ENCODE measurements around the gene ARSG. TPM values are rescaled to one million over a fixed set of nuclear protein-coding genes. Genes with fewer than 3 reads are reported as not detected.
"Not testable (repeated sequence)": the region's sequence is repeated elsewhere in the genome, so short reads cannot be mapped to it uniquely, and the experiment has no call there.

ARSG gene
- total and polyA plus RNA-seq, 10 of the 15 experiments (the other 5 are each of a cell fraction or from before 2014, with no cell fraction given), result 2.9 to 13.5 (median 7.6) TPM

DNA sequence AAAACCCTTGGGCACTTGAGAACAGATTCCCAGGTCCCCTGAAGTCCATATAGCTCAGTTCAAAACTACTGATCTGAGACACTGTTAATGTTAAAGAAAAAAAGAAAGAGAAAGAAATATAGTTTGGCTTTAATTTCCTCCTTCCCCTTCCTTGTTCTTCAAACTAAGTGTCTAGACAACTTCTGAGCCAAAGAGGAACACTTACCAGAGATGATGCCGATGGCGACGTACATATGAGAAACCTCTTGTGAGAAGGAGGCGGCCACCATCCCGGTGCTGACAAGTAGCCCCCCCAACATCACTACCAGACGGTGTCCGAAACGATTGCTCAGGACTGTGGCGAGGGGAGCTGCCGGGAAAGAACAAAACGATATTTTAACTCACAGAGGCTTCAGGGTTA lies 17.6 kb upstream of the ARSG start:
- ChIA-PET CTCF (interaction anchor here (0.9 to 1.2 kb wide), 2 partner anchors 35 to 125 kb away, joined by 3 to 5 read pairs; no protein-coding TSS in a partner anchor), SMC1A (ENCODE audit: uncharacterized antibody, unreplicated experiment) (interaction anchor here (1.0 kb wide), 1 partner anchor 125 kb away, joined by 3 read pairs; no protein-coding TSS in a partner anchor), RAD21 (ENCODE audit: unreplicated experiment) (no interaction called here), POLR2A (no interaction called here)
- H3K4me2 ChIP-seq (ENCODE audit: control insufficient read depth, insufficient read depth), result no peak overlapping the region
- no peaks in the 10 kb centered on the region for H3K4me1 ChIP-seq (ENCODE audit: control insufficient read depth, insufficient read depth, low read length)
- intact Hi-C loops (cut with micrococcal nuclease; ENCODE audit: unreplicated experiment) (no loop called here), in situ Hi-C loops (cut with MboI) (no loop called here)
- ATAC-seq (no peak), FAIRE-seq (no peak), DNase-seq (ENCODE audit: low read depth, low spot score) (no peak)
- H4K20me1 ChIP-seq (ENCODE audit: control insufficient read depth, insufficient read depth), result no peaks in the 10 kb centered on the region
- H2AFZ ChIP-seq (ENCODE audit: control insufficient read depth, low read depth, low read length), result no peak overlapping the region
- WGBS (ENCODE audit: insufficient coverage, insufficient replicate concordance, low lambda C conversion rate, missing lambda C conversion rate), result 93% methylated on average over 11 of the region's 11 CpGs
- no peak overlapping the region for H3K4me3 ChIP-seq
- H3K79me2 ChIP-seq (ENCODE audit: control insufficient read depth, insufficient read depth, low read length), result no peaks in the 10 kb centered on the region
- no peaks in the 10 kb centered on the region for H3K27me3 ChIP-seq (replicated peaks in 1 of 2; ENCODE audit: control insufficient read depth in 2 of 2, insufficient read depth in 2 of 2, low read length in 1 of 2)
- TF ChIP-seq KLF5 (IDR thresholded peaks at IDR 0.05; ENCODE audit: partially characterized antibody), result no peak
- TF ChIP-seq NR2C1 (IDR thresholded peaks at IDR 0.05), result no peak
- no peak for TF ChIP-seq NFXL1 (IDR thresholded peaks at IDR 0.05; ENCODE audit: borderline replicate concordance)
- peaks cover 2% of the 10 kb centered on the region; the same call in 2 of the 3 replicates for H3K9me3 ChIP-seq (replicated peaks; ENCODE audit: control insufficient read depth, insufficient read depth, low read length)
- no TSS peak for BruUV-seq (replicated peaks)
- H3K9ac ChIP-seq (ENCODE audit: control insufficient read depth, insufficient read depth, low read length), result no peak overlapping the region
- H3K27ac ChIP-seq (ENCODE audit: control insufficient read depth, insufficient read depth), result no peak overlapping the region
- peaks cover 1 to 8% of the 10 kb centered on the region in 2 experiments; a peak in 3 of 4 replicates for H3K36me3 ChIP-seq (ENCODE audit: control insufficient read depth in 2 of 2, insufficient read depth in 2 of 2, low read length in 1 of 2)

DNA sequence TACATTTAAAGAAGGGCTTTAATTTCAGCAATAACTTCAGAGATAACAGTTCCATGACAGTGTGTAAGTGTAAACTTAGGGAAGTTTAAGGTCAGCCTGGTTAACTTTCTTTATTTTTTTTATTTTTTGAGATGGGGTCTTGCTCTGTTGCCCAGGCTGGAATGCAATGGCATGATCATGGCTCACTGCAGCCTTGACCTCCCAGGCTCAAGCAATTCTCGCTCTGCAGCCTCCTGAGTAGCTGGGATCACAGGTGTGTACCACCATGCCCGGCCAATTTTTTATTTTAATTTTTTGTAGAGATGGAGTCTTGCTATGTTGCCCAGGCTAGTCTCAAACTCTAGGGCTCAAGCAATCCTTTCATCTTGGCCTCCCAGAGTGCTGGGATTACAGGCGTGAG lies 15.0 kb upstream of the ARSG start:
- H3K79me2 ChIP-seq (ENCODE audit: control insufficient read depth, insufficient read depth, low read length); in situ Hi-C loops (cut with MboI); H2AFZ ChIP-seq (ENCODE audit: control insufficient read depth, low read depth, low read length); intact Hi-C loops (cut with micrococcal nuclease; ENCODE audit: unreplicated experiment); H3K4me2 ChIP-seq (ENCODE audit: control insufficient read depth, insufficient read depth); H3K9me3 ChIP-seq (replicated peaks; ENCODE audit: control insufficient read depth, insufficient read depth, low read length); DNase-seq (ENCODE audit: low read depth, low spot score); H4K20me1 ChIP-seq (ENCODE audit: control insufficient read depth, insufficient read depth); SMC1A ChIA-PET (ENCODE audit: uncharacterized antibody, unreplicated experiment); BruUV-seq (replicated peaks); POLR2A ChIA-PET; RAD21 ChIA-PET (ENCODE audit: unreplicated experiment); H3K4me1 ChIP-seq (ENCODE audit: control insufficient read depth, insufficient read depth, low read length); H3K27ac ChIP-seq (ENCODE audit: control insufficient read depth, insufficient read depth); H3K27me3 ChIP-seq (replicated peaks in 1 of 2; ENCODE audit: control insufficient read depth in 2 of 2, insufficient read depth in 2 of 2, low read length in 1 of 2); FAIRE-seq; H3K9ac ChIP-seq (ENCODE audit: control insufficient read depth, insufficient read depth, low read length); H3K4me3 ChIP-seq; ATAC-seq; H3K36me3 ChIP-seq (ENCODE audit: control insufficient read depth in 2 of 2, insufficient read depth in 2 of 2, low read length in 1 of 2): not testable (repeated sequence)
- WGBS (ENCODE audit: insufficient coverage, insufficient replicate concordance, low lambda C conversion rate, missing lambda C conversion rate), result 97% methylated on average over 3 of the region's 3 CpGs
- CTCF ChIA-PET, result interaction anchor here (1.6 kb wide), 1 partner anchor 160 kb away, joined by 4 read pairs; no protein-coding TSS in a partner anchor
